GDM1 (cell line): ENCODE data around the gene CRNKL1.
A peak's percentile ranks its signal among the peaks of the same experiment; 100 is the strongest.

Source experiments
- DNase-seq: peaks from one replicate; lab custom pipeline; 2025; lab: John Stamatoyannopoulos, UW

The CRNKL1 gene

DNA sequence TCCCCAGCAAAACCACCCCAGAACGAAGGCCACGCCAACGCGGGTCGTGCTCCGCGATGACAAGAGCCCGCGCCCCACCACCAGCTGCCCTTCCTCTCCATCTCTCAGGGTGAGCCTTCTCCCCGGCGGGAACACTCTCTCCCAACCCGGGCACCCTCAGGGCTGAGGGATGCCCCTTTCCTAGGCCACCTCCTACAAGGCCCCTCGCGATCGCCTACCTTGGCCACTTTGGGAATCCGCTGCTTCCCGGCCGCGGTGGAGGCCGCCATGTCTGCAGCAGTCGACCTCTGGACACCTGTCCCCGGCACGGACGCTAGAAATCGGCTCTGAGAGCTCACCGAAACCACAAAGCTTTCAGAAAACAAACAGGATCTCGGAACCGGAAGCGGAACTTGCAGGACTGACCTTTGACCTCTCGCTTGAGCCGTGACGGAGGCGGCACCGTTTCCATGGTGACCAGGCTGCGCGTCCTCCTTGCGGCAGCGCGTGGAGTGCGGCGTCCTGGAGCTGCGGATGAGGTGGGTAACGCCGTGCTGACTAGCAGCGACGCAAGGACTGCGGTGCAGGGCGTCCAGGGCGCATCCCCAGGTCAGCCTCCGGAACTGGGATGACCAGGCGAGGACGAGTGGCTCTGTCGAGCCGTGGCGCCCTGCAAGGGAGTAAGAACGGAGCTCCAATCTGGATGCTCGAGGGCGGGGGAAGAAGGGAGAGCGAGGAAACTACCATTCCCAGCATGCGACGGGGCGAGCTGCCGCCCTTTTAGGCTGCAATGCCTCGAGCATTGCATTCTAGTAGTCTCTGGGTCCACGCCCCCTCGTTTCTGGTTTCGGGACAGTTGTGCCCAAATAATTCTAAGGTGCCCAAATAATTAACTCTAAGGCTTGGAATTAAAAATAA, at the start of gene CRNKL1, which contains the start of gene CFAP61:
TSS of gene CRNKL1 (minus strand) at position 393 of the 897 bp plus-strand sequence. CDS start at position 269, 124 bp downstream.
TSS of gene CFAP61 (plus strand) at position 459 of the 897 bp plus-strand sequence. CDS start 4,122 bp downstream, outside the sequence.
- DNase-seq = peak; percentile 91

DNA sequence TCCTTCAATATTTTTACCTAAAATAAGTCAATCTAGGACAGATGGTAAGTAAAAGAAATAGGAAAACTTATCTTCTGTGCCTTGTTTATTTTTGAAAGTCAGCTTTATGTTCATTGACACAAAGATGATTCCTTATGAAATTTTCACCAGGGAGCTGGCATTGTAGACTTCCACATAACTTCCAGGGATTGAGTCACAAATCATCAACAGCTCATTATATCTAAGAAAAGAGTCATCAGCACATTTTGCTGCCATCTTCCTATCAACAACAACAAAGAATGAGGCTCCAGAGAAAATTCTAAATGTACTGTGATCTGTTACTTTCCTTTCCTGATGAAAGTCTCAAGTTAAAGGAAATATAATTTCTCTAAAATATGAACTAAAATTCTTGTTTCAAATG, 48.6 kb upstream of the CRNKL1 start:
- DNase-seq = no peak

DNA sequence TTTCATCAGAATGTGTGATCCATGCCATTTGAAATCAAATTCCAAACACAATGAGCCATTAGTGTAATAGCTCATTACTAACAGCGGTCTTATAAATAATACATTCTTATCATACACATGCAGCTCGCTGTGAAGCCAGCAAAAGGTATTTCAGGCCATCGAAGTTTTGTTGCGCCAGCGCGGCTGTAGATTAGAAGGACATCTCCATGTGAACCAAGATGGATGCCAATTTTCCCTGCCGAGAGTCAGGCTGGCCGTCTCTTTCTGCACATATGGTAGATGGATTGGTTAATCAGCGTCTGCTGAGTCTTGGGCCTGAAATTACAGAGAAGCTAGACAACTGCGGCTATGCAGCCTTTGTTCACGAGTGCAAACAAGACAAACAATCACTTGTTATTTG, 44.2 kb upstream of the CRNKL1 start:
- no peak for DNase-seq

DNA sequence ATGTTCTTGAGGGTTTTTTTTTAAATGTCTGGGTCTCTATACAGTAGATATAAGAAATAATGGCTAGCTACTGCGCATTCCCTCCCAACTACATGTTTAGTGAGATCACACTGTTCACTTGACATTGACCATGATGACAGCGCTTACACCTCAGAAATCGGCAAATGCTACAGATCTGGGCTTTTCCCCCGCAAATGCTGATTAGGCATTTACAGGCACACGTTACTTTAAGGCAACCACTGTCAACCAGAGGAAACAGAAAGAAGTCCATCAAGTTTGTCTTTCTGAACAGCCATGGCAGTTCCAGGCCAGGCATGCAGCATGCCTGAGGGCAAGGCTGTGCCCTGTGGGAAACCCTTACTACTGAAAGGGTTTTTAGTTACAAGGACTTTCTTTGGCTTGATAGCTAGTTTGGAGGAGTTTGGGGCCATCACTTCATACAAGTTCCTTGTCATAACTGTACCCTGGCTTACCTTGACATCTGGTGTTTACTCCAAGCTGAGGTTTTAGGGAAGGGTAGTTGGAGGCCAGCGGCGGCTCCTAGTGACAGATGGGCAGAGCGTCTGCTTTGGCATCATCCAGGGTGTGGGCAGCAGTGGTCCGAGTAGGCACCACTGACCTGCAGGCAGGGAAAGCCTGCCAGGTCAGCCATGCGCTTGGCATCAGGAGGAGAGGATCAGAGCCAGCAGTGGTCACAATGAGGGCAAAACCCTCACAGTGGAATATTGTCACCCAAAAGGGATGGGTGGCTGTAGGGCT, 43.0 kb upstream of the CRNKL1 start:
- DNase-seq = no peak

DNA sequence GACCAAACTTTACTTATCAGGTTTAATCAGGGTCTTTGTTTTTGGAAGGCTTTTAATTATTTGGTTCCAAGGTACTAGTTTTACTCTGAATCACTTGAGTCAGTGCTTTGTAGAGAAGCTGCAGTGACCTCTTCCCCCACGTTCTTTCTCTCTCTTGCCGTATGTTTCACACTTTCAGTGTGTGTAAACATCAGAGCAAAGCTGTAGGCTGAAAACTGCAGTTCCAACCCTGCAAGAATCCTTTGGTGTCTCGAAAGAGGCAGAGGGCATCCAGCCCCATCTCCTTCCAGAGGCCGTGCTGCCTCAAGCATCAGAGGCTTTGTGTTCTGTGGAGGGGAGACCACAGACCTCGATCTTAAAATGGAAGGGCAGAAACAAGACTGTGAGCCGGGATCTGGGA, 42.1 kb upstream of the CRNKL1 start:
- DNase-seq = no peak

DNA sequence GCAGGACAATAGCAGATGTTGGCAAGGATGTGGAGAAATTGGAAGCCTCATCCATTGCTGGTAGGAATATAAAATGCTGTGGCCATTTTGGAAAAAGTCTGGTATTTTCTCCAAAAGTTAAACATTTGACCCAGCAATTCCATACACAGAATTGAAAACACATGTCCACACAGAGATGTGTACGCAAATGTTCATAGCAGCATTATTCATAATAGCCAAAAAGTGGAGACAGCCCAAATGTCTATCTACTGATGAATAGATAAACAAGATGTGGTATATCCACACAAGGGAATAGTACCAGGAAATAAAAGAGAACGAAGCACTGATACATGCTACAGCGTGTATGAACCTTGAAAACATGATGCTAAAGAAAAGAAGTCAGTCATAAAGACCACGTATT, 40.6 kb upstream of the CRNKL1 start:
- no peak for DNase-seq

DNA sequence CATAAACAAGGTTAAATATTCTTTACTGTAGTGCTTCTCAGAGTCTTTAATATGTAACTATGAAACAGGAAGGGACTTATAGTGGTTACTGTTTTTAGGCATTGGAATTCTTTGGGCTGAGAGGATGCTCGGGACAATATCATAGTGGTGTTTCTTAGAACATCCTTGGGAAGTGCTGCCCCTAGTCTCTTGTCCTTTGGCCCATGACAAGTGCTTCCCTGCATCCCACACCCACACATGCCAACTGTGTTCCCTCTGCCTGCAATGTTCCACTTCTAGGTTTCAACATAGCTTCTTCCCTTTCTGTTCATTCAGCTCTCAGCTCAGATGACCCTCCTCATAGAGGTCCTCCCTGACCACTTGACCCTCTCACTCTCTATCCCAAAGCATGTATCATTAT, 37.7 kb upstream of the CRNKL1 start:
- DNase-seq = no peak

DNA sequence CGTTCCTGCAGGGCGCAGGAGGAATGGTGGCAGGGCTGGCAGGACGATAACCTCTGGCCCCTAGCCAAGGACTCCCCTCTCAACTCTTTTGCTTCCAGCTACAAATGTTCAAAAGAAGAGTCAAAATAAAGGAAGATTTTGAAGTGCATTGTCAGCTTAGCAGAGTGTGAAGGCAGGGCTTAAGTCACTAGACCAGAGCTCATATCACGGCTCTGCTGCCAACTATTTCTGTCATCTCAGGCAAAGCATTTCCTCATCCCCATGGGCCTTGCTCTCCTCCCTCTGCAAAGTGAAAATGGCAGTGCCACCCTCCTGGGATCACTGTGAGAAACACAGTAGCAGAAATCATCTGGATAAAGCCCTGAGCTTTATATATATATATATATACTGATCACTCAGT, 36.8 kb upstream of the CRNKL1 start:
- DNase-seq = no peak

DNA sequence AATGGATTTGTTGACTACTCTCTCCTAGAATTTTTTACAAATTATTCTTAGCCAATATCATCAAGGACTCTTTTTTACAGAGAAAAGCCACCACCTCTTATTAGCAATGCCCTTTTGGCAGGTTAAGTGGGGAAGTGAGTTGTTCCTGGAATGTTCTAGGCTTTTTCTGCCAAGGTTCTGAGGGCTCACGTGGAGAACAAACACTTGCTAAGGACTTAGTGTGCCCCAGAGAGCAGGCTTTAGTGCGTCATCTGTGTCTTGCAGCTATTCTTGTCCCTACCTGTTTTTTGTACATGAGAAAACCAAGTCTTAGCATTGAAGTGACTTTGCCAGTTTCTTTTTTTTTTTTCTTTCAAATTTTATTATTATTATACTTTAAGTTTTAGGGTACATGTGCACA, 33.5 kb upstream of the CRNKL1 start:
- no peak for DNase-seq

DNA sequence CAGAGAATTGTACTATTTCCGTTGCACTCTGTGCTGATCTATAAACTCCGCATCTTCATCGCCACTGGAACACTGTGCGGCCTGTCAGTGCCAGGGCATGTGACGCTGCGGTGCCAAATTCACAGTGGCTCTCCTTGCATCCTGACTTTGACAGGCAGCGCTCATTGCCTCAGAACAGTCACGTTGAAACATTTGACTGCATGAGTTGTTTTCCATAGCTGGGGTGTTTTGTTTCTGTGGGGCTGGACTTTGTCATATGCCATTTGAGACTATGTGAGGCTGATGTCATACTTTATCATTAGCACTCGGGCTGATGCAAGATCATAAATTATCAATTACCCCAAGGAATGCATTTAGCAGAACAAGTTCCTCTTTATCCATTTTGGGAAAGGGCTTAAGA, 32.8 kb upstream of the CRNKL1 start:
- no peak for DNase-seq

DNA sequence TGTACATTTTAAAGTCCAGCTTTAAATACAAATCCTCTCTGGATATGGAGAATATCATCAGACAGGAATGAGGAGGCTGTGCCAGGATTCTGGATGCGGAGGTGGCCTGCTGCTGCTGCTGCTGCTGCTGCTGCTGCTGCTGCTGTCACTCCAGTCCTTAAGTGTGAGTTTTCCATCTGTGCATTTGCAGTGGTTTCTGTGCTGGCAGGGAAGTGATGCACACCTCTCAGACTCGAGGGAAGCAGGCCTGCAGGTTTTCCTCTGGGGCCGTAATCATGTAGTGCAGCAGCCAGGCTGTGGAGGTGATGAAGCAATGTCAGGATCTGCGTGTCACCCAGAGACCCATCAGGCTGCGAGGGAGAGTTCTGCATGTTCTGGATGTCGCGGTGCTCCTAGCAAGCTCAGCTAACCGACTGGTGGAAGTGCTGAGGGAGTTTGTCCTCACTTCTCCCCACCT, 32.1 kb upstream of the CRNKL1 start:
- DNase-seq = no peak

DNA sequence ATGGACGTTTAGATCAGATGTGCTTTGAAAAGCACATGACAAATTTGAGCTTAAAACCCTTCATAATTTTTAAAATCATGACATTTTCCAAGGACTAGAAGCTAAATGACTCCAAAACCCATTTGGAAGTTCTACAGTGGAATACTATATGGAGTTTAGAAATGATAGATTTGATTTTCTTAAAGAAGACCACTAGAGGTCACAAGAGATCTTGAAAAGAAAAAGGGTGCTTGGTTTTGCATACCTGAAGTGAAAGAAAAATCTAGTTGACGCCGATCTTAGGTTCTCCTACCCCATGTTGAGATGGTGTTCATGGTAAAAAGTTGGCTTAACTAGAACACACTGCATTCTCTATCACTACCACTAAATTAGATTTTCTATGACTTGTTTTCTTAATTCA, 31.5 kb upstream of the CRNKL1 start:
- DNase-seq = no peak

DNA sequence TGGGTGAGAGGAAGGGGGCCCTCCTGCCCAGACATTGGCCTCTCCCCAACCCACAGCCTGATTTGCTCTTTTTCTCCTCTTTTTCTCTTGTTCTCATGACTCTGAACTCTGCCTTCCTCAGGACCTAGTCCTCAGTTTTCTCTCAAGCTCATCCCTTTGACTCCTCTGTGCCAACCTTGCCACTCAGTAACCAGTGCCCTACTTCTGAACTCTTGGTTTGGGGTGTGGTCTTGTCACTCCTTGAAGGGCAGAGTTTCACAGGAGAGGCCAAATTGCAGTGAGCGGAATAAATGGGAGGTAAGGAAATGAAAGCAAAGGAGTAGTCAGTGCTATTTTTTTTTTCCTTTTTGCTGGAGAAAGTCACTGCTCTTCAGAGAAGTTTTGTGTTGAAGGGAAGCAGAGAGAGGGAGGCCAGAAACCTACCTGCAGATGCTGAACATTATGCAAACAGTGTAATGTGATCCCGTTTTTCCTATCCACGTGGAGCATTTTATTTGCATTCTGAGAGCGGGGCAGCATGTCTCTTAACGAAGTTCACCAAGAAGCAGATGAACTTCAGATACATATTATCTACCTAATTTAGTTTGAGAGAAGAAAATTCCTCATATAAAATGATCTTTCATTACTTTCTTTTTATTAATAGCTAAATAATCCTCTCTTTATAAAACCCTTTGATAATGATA, 27.0 kb upstream of the CRNKL1 start:
- no peak for DNase-seq

DNA sequence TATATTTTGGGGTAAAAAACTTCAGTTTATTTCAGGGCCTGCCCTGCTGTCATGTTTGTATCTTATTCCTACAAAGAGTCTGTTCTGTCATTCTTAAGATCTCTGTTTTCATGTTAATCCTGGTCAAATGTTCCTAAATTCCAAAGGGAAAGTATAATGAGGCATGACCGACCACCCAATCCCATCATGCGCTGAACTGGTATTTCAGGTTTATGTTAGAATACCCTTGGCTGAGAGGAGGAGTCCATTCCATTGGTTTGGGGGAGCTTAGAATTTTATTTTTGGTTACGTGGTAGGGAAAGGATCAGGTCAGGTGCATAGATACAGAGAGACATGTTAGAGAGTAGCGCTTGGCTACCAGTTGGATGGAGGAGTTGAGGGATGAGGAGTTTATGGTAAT, 25.8 kb upstream of the CRNKL1 start:
- no peak for DNase-seq

DNA sequence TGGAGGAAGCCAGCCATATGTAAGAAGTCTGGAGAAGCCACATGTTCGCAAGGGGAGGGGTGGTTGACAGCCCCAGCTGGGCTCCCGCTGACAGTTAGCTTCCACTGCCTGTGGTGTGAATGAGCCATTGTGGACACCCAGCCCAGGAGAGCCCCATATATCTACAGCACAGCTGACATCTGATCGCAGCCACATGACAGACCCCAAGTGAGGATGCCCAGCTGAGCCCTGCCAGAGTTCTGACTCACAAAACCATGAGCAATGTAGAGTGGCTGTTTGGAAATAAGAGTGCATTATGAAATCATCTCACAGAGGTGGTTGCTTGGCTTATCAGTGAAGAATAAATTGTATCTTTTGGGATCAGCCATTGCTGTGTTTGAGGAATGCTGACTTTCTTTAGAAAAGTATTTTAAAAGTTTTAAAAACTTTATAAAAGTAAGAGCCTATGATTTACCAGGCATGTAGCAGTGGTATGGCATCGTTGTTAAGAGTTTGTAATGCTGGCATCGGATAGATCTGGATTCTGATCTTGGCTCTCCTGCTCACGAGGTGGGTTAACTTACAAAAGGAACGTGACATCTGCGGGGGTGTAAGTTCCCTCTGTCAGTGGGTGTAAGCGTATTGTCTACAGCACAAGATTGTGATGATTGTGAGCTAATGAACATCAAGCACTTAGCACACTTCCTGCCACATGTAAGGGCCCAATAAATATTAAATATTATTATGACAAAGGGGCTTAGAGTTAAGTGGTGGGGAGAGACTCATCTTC, 24.2 kb upstream of the CRNKL1 start:
- DNase-seq = no peak

DNA sequence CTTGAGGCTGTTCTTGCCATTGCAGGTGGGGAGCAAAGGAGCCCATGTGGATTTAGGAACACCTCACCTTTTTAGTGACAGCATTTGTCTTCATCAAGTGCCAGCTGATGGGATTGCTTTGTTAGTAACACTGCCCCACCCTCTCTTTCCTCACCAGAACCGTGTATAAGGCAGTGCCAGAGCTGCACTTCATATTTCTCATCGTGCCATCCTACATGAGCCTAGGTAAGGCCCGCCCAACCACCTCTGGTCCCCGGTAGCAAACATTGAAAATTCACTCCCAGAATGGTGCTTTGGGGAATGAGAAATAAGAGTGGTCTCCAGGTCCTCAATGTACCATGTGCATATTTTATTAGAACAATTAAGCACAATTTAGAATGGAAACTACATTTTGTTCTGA, 22.8 kb upstream of the CRNKL1 start:
- no peak for DNase-seq

DNA sequence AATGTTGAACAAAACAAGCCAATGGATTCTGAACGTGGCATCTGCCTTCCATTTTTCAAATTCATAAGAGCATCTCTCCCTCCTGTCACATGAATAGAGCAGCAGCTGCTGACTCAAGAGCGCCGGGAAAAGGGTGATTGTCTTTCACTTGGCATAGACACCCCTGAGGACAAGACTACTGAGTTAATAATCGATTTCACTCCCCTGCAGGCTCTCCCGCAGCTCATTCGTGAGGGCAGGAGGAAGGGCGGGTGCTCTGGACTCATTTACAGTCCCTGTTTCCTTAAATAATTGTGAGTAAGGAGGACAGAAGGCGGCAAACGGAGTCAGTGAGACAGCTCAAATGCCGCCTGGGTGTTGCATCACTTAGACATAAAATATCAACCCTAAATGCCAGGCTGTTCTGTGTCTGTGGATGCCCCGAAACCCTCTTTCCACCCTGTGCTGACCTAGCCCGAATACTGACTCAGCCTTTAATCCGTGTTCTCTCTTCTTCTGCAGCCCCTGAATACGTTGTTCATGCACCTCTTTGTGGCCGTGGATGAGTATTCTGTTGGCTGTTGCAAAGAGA, 21.6 kb upstream of the CRNKL1 start:
- DNase-seq = no peak

DNA sequence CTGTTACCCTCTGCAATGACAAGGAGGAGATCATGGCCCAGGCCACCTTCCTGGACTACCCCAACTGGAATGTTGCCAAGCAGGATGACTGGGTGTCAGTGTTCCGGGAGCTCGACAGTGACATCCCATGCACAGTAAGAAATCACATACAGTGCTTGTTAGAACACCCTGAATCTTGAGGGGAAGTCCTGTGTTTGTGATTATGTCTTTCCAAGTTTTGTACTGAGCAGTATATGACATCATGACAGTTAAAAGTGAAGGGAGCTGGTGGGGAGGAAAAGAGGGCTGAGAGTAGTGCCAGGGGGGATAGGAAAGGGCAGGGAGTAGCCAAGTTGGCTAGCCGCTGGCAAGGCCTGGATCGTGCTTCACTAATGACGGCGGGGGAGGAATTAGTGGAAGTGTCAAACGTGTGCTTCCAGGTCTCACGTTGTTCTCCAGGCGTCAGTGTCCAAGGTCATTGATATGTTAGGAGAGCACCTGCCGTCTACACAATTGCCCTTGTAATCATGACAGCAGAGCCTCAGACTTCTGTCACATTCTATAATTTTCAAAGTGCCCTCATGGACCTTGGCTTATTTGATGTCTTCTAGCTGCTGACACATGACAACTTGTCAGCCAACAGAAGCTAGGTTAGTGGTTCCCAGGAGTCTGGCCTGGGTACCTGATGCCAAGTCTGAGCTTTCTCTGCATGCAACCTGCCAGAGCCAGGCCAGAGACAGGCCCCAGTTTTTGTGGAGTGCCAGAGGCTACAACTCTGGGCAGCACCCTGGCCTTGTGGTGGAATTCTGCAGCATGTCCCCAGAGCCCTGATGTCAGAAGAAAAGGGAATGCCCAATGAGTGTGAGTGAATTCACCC, 18.8 kb upstream of the CRNKL1 start:
- DNase-seq = no peak

DNA sequence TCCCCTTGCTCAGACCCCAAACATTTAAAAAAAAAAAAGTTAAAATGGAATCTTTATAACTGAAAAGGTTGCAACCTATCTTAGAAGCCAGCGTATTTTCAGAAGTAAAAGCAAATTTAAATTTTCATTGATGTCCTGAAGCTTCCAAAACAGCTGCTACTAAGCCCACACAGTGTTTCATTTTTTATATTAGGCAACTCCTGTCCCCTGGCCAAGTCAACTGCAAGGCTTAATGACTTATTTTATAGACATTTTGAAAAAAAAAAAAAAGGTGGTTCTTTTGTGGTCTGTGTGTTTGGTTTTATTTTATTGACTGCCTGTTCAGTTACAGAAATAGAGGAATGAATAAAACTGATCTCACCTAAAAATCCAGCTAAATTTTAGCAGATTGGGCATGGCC, 13.1 kb upstream of the CRNKL1 start:
- DNase-seq = no peak

DNA sequence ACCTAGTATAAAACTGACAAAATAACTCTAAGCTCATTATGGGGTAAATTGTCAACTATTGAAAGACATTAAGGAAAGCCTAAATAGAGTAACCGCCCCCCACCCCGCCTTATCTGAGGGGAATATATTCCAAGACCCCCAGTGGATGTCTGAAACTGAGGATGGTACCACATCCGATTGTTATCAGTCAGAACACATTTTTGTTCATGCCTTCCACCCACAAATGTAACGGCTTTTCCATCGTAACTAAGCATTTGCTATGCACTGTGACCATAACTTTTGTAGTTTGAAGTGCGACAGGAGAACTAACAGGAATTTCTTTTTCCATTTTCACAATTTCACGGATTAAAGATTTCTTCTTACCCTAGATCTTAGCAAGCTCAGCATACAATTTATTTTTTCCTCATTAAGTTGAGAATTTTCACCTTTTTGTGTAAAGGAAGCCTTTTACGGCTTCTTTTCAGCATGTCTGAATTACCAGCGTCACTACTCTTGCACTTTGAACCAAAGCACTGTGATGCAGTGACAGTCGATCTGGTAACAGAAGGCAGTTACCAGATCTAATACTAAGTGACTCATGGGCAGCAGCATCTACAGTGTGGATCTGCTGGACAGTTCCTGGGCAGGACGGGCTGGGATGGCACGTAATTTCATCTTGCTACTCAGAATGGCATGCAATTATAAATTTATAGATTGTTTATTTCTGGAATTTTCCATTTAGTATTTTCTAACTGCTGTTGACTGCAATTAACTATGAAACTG, 11.9 kb upstream of the CRNKL1 start:
- no peak for DNase-seq
